Vagina (tissue), 2 donors: ENCODE data around the gene ANHX. TPM values are rescaled to one million over a fixed set of nuclear protein-coding genes. Genes with fewer than 3 reads are reported as not detected.

ENCODE experiments used
- DNase-seq, 2 donors: peaks; one replicate each; pipeline ENCODE4 v3.0.0-alpha.2; 2017; ENCODE audit errors: extremely low spot score in 2 of 2
- H3K27ac ChIP-seq: fragments of 200-600 bp; sonication (generic); one replicate; pipeline ENCODE4 v1.5.1; 2019
- H3K27me3 ChIP-seq: fragments of 200-600 bp; sonication (generic); one replicate; pipeline ENCODE4 v1.5.1; 2019
- H3K36me3 ChIP-seq, 2 donors: fragments of 200-600 bp; sonication (generic); one replicate each; pipeline ENCODE4 v1.5.1; 2017 to 2019
- H3K4me1 ChIP-seq: fragments of 200-600 bp; sonication (generic); one replicate; pipeline ENCODE4 v1.5.1; 2019
- H3K4me3 ChIP-seq, 2 donors: fragments of 200-600 bp; sonication (generic); 1 replicate in 1 of 2; 2 replicates in 1 of 2; pipeline ENCODE4 v1.5.1; 2016 to 2019
- H3K9me3 ChIP-seq: fragments of 200-600 bp; sonication (generic); one replicate; pipeline ENCODE4 v1.5.1; 2019
- POLR2A ChIP-seq, 2 donors: fragments of 450-650 bp; IDR thresholded peaks; one replicate each; pipeline ENCODE4 v1.6.1; 2017; ENCODE audit warnings: antibody characterized with exemption in 2 of 2, mild to moderate bottlenecking in 2 of 2, moderate library complexity in 2 of 2
- POLR2AphosphoS5 ChIP-seq, 2 donors: sonication (generic); formaldehyde crosslinking; IDR thresholded peaks; one replicate each; pipeline ENCODE4 v1.9.0; 2017; ENCODE audit warnings: antibody characterized with exemption in 2 of 2, mild to moderate bottlenecking in 2 of 2, low read depth in 1 of 2; ENCODE audit not compliant: insufficient read depth in 1 of 2
- intact Hi-C: fragments of 100-400 bp; cut with DNase I; formaldehyde crosslinking; loops from one replicate; pipeline ENCODE4 v1.15.1; 2023
- total RNA-seq: library from RNA; depleted of rRNA; stranded (reverse); fragments of >200 nt; gene quantifications from one replicate; pipeline ENCODE4 v1.2.3, GENCODE V29; 2016
- TF ChIP-seq, protein P1 (sequence below), 3 experiments: fragments of 450-650 bp in 2 of 3; fragments of 200-600 bp in 1 of 3; sonication (generic) in 1 of 3; IDR thresholded peaks; one replicate each; pipeline ENCODE4 v1.5.1; 2017 to 2019; ENCODE audit warnings: antibody characterized with exemption in 3 of 3, mild to moderate bottlenecking in 2 of 3, moderate library complexity in 2 of 3

ANHX gene
- total RNA-seq, 1 donor from 2014 or later: not detected

GRCh38 chr12:133204264-133204603 is 31.4 kb downstream of the ANHX start:
- no peak for TF ChIP-seq POLR2AphosphoS5 (IDR thresholded peaks at IDR 0.05; ENCODE audit: insufficient read depth in 1 of 2, low read depth in 1 of 2)
- TF ChIP-seq POLR2A (IDR thresholded peaks at IDR 0.05): no peak
- TF ChIP-seq, protein P1, sequence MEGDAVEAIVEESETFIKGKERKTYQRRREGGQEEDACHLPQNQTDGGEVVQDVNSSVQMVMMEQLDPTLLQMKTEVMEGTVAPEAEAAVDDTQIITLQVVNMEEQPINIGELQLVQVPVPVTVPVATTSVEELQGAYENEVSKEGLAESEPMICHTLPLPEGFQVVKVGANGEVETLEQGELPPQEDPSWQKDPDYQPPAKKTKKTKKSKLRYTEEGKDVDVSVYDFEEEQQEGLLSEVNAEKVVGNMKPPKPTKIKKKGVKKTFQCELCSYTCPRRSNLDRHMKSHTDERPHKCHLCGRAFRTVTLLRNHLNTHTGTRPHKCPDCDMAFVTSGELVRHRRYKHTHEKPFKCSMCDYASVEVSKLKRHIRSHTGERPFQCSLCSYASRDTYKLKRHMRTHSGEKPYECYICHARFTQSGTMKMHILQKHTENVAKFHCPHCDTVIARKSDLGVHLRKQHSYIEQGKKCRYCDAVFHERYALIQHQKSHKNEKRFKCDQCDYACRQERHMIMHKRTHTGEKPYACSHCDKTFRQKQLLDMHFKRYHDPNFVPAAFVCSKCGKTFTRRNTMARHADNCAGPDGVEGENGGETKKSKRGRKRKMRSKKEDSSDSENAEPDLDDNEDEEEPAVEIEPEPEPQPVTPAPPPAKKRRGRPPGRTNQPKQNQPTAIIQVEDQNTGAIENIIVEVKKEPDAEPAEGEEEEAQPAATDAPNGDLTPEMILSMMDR (IDR thresholded peaks at IDR 0.05): no peak
- peaks cover 9 to 60% of the 10 kb centered on the region in 2 donors for H3K36me3 ChIP-seq

GRCh38 chr12:133203344-133204263 is 32.1 kb downstream of the ANHX start:
- Histone ChIP-seq H3K27me3 (no peaks in the 10 kb centered on the region), H3K36me3 (peaks cover 9 to 60% of the 10 kb centered on the region in 2 donors), H3K4me3 (no peak overlapping the region), H3K27ac (no peak overlapping the region), H3K9me3 (peaks cover 87% of the 10 kb centered on the region), H3K4me1 (no peaks in the 10 kb centered on the region)
- no peak for DNase-seq
- no peak for TF ChIP-seq POLR2AphosphoS5 (IDR thresholded peaks at IDR 0.05; ENCODE audit: insufficient read depth in 1 of 2, low read depth in 1 of 2)
- TF ChIP-seq, protein P1 (IDR thresholded peaks at IDR 0.05): no peak
- no peak for TF ChIP-seq POLR2A (IDR thresholded peaks at IDR 0.05)
- intact Hi-C loops: no loop called here

More at GRCh38 chr12:133204264-133204603, 31.4 kb downstream of the ANHX start:
- H3K4me3 ChIP-seq: no peak overlapping the region
- DNase-seq: no peak
- peaks cover 92% of the 10 kb centered on the region for H3K9me3 ChIP-seq
- H3K4me1 ChIP-seq: no peaks in the 10 kb centered on the region
- H3K27ac ChIP-seq: no peak overlapping the region
- intact Hi-C loops: no loop called here
- no peaks in the 10 kb centered on the region for H3K27me3 ChIP-seq

GRCh38 chr12:133202493-133203343 is 33.0 kb downstream of the ANHX start:
- Histone ChIP-seq H3K27ac (no peak overlapping the region), H3K27me3 (no peaks in the 10 kb centered on the region), H3K4me1 (no peaks in the 10 kb centered on the region), H3K4me3 (peak overlapping the region in 1 of 2 donors; percentile 13), H3K36me3 (peaks cover 9 to 60% of the 10 kb centered on the region in 2 donors), H3K9me3 (peaks cover 78% of the 10 kb centered on the region)
- TF ChIP-seq, protein P1 (IDR thresholded peaks at IDR 0.05): no peak
- TF ChIP-seq POLR2A (IDR thresholded peaks at IDR 0.05) (no peak), POLR2AphosphoS5 (IDR thresholded peaks at IDR 0.05; ENCODE audit: insufficient read depth in 1 of 2, low read depth in 1 of 2) (no peak)
- DNase-seq: no peak
- intact Hi-C loops: no loop called here

DNA sequence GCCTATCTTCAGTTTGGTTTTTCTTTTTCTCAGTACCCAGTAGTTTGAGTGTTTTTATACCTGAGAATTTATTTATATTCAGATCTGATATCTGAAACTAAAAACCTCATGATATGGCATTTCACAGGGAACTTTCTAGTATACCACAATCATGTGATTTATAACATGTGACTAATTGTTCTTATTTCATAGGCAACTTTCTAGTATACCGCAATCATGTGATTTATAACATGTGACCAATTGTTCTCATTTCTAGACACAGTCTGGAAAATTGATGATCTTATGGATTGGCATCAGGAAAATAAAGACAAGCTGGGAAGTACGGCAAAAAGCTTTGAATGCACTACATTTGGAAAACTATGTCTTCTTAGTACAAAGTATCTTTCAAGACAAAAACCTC is 33.8 kb downstream of the ANHX start:
- H3K27ac ChIP-seq: no peak overlapping the region
- H3K36me3 ChIP-seq: peaks cover 9 to 60% of the 10 kb centered on the region in 2 donors

More for the DNA sequence above, 33.8 kb downstream of the ANHX start:
- no peak for TF ChIP-seq POLR2AphosphoS5 (IDR thresholded peaks at IDR 0.05; ENCODE audit: insufficient read depth in 1 of 2, low read depth in 1 of 2)
- TF ChIP-seq POLR2A (IDR thresholded peaks at IDR 0.05): no peak
- TF ChIP-seq, protein P1 (IDR thresholded peaks at IDR 0.05): no peak
- peaks cover 70% of the 10 kb centered on the region for H3K9me3 ChIP-seq
- no peaks in the 10 kb centered on the region for H3K4me1 ChIP-seq
- no peaks in the 10 kb centered on the region for H3K27me3 ChIP-seq
- DNase-seq: no peak
- intact Hi-C loops: no loop called here
- no peak overlapping the region for H3K4me3 ChIP-seq
